HT-29 (cell line): ENCODE data around the gene LIPG. TPM values are rescaled to one million over a fixed set of nuclear protein-coding genes. Genes with fewer than 3 reads are reported as not detected.
A peak's percentile ranks its signal among the peaks of the same experiment; 100 is the strongest.

ENCODE experiments used
- DNase-seq: peaks from one replicate; pipeline ENCODE4 v3.0.0-alpha.2; 2015; ENCODE audit warnings: low spot score
- total RNA-seq: library from RNA; depleted of rRNA; stranded (reverse); fragments of >200 nt; shearing (Covaris generic); gene quantifications from 2 replicates; pipeline ENCODE4 v1.2.3, GENCODE V29; 2014

The LIPG gene
- total RNA-seq, 1 experiment from 2014 or later, result 112 TPM

DNA sequence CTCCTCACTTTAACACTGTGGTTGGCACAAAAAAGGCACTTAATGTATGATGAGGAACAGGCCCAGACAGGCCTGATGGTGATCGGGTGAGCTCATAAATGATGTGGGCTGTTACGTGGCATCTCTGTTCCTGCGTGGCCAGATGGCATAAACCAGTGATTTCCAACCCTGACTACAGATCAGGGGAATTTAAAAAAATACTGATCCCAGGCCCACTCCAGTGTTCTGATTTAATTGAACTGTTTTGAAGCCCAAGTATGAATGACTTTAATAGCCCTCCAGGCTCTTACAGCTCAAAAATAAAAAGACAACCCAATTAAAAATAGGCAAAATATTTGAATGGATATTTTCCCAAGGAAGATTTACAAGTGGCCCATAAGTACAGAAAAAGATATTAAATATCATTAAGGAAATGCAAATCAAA lies 48.2 kb downstream of the LIPG start:
- no peak for DNase-seq

DNA sequence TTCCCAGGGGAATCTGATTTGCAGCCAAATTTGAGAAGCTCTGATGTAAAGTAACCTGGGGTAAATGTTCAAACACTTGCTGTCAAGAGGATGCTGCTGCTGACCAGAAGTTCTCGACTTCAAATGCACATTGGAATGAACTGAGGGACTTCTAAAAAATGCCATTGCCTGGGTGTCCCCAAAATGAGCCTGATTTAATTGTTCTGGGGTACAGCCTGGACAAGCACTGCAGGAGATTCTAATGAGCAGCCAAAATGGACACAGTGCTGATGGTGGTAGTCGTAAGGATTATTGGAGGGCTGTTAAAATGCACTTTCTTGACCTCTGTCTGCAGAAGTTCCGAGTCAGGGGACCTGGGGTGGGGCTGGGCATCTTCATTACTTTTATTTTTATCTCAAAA lies 49.5 kb downstream of the LIPG start:
- no peak for DNase-seq

DNA sequence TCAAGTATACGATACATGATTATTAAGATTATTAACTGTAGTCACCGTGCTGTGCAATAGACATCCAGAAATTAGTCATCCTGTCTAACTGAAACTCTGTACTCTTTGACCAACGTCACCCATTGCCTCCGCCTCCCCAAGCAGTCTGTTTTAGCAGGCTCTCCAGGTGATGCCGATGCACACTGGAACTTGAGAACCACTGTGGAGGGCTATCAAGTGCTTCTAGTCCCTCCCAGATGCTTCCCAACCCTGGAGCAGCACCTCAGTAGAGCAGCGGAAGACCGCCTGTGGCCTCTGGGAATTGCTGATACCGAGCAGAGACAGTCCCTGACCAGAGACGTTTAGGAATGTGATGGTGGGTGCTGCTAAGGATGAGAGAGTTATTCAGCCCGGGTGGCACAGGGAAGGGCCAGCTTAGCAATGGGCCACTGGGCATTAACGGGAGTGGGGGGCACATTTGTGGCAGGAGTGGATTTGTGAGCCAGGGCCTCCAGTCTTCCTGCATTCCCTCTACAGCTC lies 50.7 kb downstream of the LIPG start:
- DNase-seq, result no peak

DNA sequence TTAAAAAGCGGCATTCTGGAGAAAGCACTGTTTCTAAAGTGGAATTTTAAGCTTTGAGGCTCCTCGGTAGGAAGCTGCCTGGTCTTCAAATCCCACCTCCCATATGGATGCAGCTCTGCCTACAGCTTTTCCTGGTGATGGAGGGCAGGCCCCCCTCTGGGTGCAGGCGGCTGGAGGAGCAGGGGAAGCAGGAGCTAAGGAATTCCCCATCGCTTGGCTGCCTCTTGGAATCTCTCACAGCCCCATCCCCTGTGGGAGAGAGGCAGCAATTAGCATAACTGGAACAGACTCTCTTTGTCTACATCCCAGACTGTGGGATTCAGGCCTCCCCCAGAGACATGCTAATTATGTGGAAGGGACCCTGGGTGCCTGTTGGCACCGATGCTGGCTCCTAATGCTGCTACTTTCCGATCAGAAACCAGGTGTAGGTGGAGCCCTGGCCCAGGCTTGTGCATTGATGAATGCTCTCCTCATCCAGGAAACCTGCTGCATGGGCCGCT lies 51.3 kb downstream of the LIPG start:
- no peak for DNase-seq

DNA sequence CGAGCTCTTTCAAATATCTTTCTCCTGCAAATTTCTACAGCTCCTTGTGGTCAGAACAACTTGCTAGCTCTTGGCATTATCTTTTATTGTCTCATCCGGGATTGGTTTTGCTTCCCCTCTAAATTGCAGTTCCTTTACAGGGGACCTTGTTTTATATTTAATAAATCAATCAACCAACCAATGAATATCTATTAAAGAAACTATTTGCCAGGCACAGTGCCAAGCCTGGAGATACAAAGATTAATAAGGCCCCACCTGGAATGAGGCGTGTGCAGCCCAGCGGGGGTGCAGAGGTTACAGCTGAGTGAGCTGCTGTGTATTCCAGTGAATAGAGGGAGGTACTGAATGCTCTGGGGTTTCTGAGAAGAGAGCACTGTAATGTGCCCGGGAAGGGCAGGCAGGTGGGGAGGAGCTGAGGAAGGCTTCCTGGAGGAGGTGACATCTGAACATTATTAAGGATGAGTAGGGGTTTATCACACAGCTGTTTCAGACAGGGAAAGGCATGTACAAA lies 51.8 kb downstream of the LIPG start:
- peak; percentile 85 for DNase-seq

DNA sequence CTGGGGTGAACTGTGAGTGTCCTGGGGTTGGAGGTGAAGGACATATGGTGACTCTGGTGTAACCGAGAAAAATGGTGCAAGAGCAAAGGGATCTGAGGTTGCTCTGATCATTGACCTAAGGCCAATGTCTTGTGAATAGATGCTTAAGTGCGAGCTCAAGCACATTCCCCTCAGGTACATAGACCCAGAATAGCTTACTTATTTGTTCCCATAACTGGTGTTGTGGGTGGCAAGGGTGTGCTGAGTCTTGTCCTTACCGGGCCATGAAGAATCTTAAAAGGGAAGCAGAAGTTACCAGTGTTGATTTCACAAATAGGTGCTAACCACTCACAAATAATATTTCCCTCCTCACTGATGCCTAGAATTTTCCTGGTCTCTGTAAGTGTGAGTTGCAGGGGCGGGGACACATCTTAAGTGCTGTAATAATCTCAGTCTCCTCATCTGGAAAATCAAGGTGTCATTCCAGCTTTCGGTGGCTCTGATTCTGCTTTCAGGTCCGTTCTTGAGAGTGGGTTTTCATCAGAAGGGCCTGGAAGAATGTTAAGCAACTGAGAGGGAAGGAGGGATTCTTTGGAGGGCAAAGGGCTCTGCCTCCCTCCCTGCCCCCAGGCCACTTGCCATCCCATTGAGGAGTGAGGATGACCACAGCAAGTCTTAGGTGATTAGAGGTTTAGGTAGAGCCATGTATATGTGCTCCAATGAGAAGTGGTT lies 54.9 kb downstream of the LIPG start:
- DNase-seq, result no peak

DNA sequence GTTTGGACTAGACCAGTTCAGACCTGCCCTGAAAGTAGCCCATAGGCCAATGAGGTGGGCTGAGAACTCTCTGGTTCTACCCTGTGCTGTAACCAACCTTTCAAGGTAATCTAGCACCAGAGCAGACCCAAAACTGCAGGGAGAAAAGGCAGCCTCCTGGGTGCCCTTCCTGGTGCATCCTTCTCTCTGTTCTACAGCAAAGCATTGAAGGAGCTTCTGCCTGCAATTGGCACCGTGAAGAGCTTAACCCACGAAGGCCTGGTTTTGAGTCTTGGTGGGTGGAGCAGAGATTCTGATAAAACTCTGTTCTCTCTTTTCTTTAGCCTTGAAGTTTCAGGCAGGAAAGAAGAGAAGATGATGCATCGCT lies 55.5 kb downstream of the LIPG start:
- DNase-seq, result no peak

DNA sequence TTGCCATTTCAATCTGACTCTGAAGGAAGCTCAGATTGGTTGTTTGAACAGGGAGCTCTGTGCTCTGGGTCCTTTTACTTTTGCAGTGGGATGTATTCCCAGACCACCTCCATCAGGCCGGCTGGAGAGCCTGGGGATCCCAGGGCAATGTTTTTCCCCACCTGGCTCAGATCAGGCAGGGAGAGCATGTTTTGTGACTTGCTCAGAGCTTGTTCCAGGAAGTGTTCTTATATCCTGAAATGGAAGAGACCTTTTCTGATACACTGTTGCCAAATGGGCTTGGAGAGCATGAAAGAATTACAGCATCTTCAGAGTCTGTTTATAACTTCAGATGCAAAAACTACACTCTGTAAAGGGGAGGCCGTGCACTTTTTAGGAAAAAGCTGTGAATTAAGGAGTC lies 56.0 kb downstream of the LIPG start:
- DNase-seq, result no peak

DNA sequence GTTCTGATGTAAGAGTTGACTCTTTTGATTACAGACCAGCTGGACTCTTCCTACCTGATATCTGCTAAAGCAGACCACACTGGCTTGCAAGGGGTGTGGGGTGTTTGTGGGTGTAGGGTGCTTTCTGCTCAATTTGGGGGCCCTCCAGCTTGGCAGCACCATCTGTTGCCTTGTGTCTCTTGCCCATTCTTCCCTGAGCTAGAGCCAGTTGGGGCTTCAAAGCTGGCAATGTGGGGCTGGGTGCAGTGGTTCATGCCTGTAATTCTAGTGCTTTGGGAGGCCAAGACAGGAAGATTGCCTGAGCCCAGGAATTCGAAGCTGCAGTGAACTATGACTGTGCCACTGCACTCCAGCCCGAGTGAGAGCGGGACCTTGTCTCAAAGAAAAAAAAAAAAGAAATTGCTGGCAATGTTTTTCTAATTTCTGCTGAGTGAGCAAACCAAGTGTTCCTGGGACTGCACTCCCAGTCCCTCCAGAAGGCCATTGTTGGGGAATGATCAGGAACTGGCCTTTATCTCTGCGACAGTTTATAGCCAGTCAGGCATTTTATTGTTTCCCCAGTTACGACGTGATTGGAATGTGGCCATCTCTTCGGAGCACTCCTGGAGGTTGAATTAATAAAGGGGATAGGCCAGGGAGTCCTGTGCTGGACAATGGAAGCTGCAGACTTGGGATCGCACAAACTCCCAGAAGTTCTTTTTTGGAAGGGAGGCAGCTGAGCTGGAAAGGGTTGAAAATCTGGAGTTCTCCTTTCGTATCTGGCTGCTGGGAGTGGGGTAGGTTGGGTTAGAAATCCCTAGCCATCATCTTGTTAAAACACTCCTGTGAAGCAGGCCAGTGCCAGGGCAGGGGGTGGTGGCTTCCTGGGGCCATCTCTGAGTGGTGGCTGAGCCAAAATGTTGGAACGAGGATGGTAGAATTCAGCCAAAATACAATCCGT lies 57.2 kb downstream of the LIPG start:
- DNase-seq, result peak; percentile 44

DNA sequence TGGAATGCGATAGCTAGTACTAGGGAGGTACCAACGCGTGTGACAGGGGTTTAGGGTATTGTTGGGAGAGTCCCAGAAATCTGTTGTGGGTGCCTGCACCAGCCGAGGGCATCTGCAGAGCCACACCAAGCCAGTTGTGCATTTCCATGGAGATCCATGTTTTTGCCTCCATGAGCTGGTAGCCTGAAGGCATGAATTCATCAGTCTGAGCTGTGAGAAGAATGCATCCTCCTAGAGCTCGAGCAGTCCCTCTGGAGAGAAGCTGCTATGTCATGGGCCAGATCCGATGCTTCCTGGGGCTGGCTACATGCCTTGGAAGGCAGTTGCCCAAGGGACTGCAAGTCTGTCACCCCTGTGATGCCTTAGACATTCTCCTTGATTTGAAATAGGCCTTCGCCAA lies 57.9 kb downstream of the LIPG start:
- no peak for DNase-seq

DNA sequence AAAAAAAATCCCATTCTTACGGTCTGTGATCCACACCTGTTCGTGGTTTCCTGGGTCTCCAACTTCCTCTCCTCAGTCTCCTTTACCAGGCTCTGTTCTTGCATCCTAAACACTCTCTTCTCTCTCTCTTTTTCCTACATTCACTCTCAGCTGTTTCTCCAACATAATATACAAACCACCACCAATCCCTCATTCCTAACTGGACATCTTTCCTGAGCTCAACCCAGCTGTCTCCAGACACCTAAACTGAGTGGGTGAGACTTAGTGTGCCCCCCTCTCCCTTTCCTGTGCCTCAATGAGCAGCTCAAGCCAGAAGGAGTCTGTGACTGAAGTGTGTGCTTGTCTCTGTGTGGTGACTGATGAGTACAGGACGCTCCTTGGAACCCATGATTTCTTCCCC lies 59.4 kb downstream of the LIPG start:
- no peak for DNase-seq

DNA sequence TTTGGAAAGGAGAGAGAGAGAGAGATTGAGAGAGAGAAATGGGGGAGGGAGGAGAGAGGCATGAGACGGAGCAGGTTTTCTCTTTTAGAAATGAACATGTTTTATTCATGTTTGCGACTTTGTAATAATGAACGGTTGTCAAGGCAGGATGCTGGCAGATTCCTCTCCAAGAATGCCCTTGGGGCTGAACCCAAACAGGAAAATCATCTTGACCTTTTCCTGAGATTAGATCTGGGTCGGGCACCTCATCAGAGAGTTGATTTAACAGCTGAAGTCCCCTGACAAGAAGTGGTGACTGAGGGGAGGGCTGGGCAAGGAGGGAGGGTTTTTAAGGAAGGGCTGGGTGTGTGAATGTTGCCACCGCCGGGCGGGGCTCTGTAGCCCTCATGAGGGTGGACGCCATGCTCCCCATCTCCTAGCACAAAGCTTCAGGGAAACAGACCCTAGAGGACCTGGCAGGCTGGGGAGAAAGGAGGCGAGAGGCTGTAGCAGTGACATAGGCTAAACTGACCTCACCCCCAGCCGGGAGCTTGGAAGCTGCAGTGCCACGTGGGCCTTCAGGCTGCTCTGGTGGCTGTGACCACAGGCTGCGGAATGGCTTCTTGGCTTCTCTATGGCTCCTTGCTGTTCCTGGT lies 60.0 kb downstream of the LIPG start:
- no peak for DNase-seq

DNA sequence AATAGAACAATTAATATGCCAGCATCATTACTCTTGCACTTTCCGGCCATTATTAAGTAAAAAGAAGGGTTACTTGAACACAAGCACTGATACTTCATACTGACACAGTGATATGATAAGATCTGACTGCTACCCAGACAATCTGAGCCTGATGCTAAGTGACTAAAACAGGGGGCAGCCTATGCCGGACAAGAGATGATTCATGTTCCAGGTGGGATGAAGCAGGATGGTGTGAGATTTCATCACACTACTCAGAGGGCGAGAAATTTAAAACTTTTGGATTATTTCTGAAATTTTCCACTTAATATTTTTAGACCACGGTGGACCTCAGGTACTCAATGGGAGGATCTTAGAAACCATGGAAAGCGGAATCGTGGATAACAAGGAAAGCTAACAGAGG lies 61.7 kb downstream of the LIPG start:
- no peak for DNase-seq

DNA sequence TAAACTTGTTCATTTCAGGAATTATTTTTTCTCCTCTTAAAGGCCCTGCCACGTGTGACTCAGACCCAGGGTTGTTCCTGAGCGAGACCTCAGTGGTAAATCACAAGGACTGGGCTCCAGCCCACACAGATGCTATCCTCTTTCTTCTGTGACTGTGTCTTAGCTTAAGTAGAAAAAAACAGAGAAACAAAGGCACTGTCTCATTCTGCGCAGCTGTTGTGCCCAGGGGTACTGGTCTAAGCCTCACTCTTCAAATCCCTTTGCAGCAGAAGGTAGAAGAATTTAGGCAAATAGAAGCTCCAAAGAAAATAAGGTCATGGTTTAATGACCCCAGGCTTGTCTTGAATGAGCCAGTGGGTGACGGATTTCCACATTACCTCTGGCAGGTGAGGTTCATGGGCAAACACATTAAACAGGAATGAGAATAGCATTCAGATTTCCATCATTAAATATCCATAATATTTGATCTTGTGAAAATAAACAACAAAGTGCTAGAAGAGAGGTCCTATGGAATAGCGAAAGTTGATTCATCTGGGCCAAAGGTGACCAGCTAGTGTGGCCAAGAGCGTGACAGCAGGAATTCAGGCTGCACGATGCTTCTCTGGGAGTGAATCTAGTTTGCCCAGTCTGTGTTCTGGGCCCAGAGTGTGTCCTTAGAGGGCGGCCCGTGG lies 63.3 kb downstream of the LIPG start:
- no peak for DNase-seq

DNA sequence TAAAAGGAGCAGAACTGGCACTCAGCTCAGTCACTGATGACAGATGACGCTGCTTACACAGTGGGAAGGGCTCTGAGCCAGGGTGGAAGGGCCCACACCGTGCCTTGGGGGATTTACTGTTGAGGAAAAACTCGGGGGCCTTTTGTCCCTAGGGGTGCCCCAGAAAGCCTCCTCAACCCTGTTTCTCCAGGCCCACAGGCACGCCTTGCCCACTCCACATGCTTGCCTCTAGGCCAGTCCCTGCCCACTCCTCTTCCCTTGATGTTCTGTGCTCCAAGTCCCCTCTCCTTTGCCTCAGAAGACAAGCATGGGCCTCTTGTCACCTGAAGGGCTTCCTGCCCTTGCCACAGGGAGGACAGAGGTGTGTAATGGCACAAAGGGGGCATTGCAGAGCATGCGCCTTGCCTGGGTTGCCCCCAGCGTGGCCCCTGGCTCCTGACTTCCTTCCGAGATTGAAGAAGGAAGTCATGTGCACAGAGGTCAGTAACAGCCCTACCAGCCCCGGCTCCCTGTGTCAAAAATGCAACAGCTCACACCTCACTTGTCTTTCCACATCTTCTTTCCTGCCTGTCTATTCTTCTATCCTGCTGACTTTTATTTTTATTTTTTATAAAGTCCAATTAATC lies 65.1 kb downstream of the LIPG start:
- DNase-seq, result no peak

DNA sequence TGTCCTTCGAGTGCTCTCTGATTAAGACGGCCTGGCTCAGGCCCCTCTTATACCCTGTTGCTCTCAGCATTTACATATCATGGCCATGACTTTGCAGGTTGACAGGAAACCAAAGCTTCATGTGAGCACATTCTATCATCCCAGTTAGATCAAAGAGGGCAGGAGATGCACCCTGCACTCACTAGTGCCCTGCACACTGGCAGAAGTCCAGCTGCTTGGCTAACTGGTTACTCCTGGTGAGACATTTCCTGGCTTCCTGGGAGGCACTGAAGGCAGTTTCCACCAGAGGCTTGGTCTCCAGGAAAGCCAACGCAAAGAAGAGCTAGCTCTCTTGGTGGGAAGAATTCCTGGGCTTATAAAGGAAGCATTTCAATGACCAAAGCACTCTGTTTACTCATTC lies 66.3 kb downstream of the LIPG start:
- DNase-seq, result peak; percentile 59

DNA sequence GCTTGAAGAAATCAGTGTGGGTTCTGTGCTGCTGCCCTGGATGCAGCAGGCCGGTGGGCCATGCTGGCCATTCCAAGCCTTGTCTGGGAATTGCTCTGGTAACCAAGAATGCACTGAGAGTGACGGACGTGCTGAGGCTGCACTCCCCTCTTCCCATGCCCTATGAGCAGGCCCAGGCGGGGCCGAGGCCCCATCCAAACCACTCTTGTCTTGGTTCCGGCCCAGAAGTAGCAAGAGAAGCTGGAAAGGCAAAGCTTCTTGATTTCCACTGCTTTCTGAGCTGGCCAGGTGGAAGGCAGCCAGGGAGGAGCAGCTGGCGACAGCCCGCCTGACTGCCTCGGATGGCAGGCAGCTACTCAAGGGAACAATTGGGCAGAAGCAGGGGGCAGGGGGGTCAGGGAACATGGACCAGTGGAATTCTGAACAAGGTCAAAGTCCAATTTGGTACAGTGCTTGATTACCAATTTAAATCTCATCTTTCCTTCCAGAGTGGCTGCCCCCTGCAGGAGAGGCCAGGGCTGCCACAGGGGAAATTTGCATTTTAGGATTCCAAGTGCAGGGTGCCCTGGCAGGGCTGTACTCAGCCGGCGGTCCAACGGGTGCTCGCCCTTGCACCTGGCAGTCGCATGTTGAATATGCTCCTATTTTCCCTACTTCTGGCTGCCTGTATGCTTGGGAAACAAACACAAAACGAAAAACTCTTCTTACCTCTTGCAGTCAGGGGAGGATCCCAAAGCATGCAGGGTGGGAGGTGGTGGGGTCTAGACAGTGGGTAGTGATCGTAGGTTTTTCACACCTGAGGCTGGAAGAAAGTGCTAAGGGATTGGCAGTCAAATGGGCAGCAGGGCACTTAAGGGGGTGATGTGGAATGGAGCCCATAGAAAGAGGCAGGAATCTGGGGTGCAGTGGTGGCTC lies 67.3 kb downstream of the LIPG start:
- no peak for DNase-seq

DNA sequence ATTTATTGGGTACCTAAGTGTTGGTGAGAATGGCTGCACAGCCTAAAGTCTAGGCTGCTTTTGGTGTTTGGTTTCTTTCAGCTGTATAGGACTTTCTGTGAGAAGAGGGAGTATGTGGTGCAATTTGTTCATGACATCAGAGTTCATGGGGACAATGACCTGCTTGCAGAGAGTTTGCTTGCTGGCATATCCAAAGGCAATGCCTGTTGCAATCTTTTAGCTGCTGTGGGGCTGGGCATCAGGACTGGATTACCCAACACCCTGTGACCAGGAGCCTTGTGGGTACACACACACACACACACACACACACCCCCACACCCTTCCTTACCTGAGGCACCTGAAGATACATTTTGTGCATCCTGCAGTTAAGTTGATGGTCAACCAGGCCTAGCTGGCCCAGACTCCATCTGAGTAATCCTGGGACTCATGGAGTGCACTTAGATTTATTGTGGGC lies 68.4 kb downstream of the LIPG start:
- no peak for DNase-seq

DNA sequence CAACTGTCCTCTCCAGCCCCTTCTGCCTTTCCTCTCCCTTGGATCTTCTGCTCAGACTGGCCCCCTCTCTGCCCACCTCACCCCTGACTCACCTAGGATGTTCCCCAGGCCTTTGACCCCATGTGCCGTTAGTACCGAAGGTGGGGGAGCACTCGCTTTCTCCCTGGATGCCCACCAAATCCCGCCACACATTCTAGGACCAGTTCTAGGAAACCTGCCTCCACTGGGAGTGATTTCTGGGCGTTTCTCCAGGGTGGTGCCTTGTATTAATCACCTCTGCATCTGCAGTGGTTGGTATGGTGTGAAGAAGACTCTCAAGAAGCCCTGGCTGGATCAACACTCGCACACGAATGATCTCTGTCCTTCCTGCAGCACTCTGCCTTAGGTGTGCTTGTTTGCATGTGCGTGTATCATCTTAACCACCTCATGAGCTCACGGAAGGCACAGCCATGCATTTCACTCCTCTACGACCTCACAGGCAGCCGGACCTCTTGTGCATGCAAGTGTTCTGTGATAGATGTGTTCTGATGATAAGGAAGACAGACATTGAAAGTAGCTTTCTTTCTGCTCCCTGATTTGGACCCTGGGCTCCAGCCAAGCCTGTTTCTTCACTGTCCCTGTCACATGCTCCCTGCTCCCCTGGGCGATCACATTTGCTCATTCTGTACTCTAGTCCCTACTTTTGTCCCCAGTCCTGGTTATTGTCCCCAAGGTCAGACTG lies 69.4 kb downstream of the LIPG start:
- no peak for DNase-seq
